Kidney epithelial cell (primary cell): ENCODE data around the gene MRPS34. TPM values are rescaled to one million over a fixed set of nuclear protein-coding genes. Genes with fewer than 3 reads are reported as not detected.
"Not testable (repeated sequence)": the region's sequence is repeated elsewhere in the genome, so short reads cannot be mapped to it uniquely, and the experiment has no call there.

Source experiments
- DNase-seq: peaks from one replicate; pipeline ENCODE4 v3.0.0-alpha.2; 2010; ENCODE audit warnings: low read depth
- H3K27me3 ChIP-seq: 2 replicates; pipeline ENCODE4 v1.6.0; 2011; ENCODE audit warnings: low read length; ENCODE audit not compliant: control insufficient read depth, insufficient read depth
- H3K36me3 ChIP-seq: 2 replicates; pipeline ENCODE4 v1.5.1; 2011; ENCODE audit warnings: low read length; ENCODE audit not compliant: control insufficient read depth, insufficient read depth
- H3K4me3 ChIP-seq: 2 replicates; pipeline ENCODE4 v1.5.1; 2011; ENCODE audit warnings: low read depth, mild to moderate bottlenecking, control low read depth, low read length
- CTCF ChIP-seq: IDR thresholded peaks from 2 replicates; pipeline ENCODE4 v1.5.1; 2011; ENCODE audit warnings: mild to moderate bottlenecking, moderate library complexity, low read length, control low read depth, inconsistent platforms; ENCODE audit not compliant: insufficient read depth, poor library complexity, severe bottlenecking
- total RNA-seq: library from RNA; depleted of rRNA; stranded (reverse); fragments of >200 nt; gene quantifications from 2 replicates; pipeline ENCODE4 v1.2.3, GENCODE V29; 2015

The MRPS34 gene
- total RNA-seq, 1 donor from 2014 or later: 108 TPM

GRCh38 chr16:1734123-1734522 is 38.8 kb downstream of the MRPS34 start:
- Histone ChIP-seq H3K27me3 (no peaks in the 10 kb centered on the region), H3K36me3 (peaks cover 2% of the 10 kb centered on the region), H3K4me3 (no peak overlapping the region)
- TF ChIP-seq CTCF: no peak
- DNase-seq: no peak

- DNase-seq, H3K36me3 ChIP-seq, H3K27me3 ChIP-seq, H3K4me3 ChIP-seq: not testable (repeated sequence)
Measured at GRCh38 chr16:1732551-1732987, 40.4 kb downstream of the MRPS34 start.

GRCh38 chr16:1732071-1732470 is 40.9 kb downstream of the MRPS34 start:
- Histone ChIP-seq H3K27me3 (no peaks in the 10 kb centered on the region), H3K36me3 (peaks cover 2% of the 10 kb centered on the region), H3K4me3 (no peak overlapping the region)
- no peak for TF ChIP-seq CTCF
- no peak for DNase-seq

- Histone ChIP-seq H3K27me3 (no peaks in the 10 kb centered on the region), H3K36me3 (peaks cover 2% of the 10 kb centered on the region), H3K4me3 (no peak overlapping the region)
- no peak for TF ChIP-seq CTCF
- DNase-seq: no peak
Measured at GRCh38 chr16:1731603-1732002, 41.3 kb downstream of the MRPS34 start.

GRCh38 chr16:1731073-1731472 is 41.9 kb downstream of the MRPS34 start:
- no peak for TF ChIP-seq CTCF

GRCh38 chr16:1729445-1729844 is 43.5 kb downstream of the MRPS34 start:
- no peak for DNase-seq
- Histone ChIP-seq H3K27me3 (no peaks in the 10 kb centered on the region), H3K4me3 (no peak overlapping the region), H3K36me3 (peaks cover 2% of the 10 kb centered on the region)
- no peak for TF ChIP-seq CTCF

More at GRCh38 chr16:1731073-1731472, 41.9 kb downstream of the MRPS34 start:
- H3K4me3 ChIP-seq: no peak overlapping the region
- peaks cover 2% of the 10 kb centered on the region for H3K36me3 ChIP-seq
- no peak for DNase-seq
- no peaks in the 10 kb centered on the region for H3K27me3 ChIP-seq
